Skeletal muscle cell (primary cell): ENCODE data around the gene CMSS1.

Experiments
- DNase-seq: peaks from one replicate; pipeline ENCODE4 v3.0.0-alpha.2; 2010; ENCODE audit warnings: low read depth
- H3K4me3 ChIP-seq: 2 replicates; pipeline ENCODE4 v1.5.1; 2011; ENCODE audit warnings: low read depth, mild to moderate bottlenecking, control low read depth, low read length, moderate library complexity

Gene CMSS1

GRCh38 chr3:99921377-99921695 is 103.7 kb downstream of the CMSS1 start:
- no peak for DNase-seq
- no peak overlapping the region for H3K4me3 ChIP-seq

GRCh38 chr3:99921986-99922385 is 104.3 kb downstream of the CMSS1 start:
- no peak for DNase-seq
- H3K4me3 ChIP-seq = no peak overlapping the region

- DNase-seq = no peak
- H3K4me3 ChIP-seq = no peak overlapping the region
Measured at GRCh38 chr3:99923873-99924272, 106.2 kb downstream of the CMSS1 start.

- DNase-seq = peak; percentile 80
Measured at GRCh38 chr3:99925584-99926230, 108.0 kb downstream of the CMSS1 start.

GRCh38 chr3:99927671-99928457 is 110.2 kb downstream of the CMSS1 start:
- DNase-seq = no peak
- no peak overlapping the region for H3K4me3 ChIP-seq

More at GRCh38 chr3:99925584-99926230, 108.0 kb downstream of the CMSS1 start:
- H3K4me3 ChIP-seq = no peak overlapping the region

GRCh38 chr3:99928771-99929744 is 111.4 kb downstream of the CMSS1 start:
- no peak overlapping the region for H3K4me3 ChIP-seq
- no peak for DNase-seq

GRCh38 chr3:99929745-99930139 is 112.1 kb downstream of the CMSS1 start:
- H3K4me3 ChIP-seq = no peak overlapping the region
- DNase-seq = peak; percentile 86

- DNase-seq = no peak
- no peak overlapping the region for H3K4me3 ChIP-seq
Measured at GRCh38 chr3:99931059-99931458, 113.4 kb downstream of the CMSS1 start.

- DNase-seq = no peak
- no peak overlapping the region for H3K4me3 ChIP-seq
Measured at GRCh38 chr3:99933971-99934750, 116.5 kb downstream of the CMSS1 start.

GRCh38 chr3:99934975-99935797 is 117.5 kb downstream of the CMSS1 start:
- H3K4me3 ChIP-seq = no peak overlapping the region
- DNase-seq = no peak

GRCh38 chr3:99938270-99938911 is 120.7 kb downstream of the CMSS1 start:
- no peak for DNase-seq
- H3K4me3 ChIP-seq = no peak overlapping the region

- no peak for DNase-seq
- no peak overlapping the region for H3K4me3 ChIP-seq
Measured at GRCh38 chr3:99939876-99940275, 122.2 kb downstream of the CMSS1 start.

- DNase-seq = no peak
- no peak overlapping the region for H3K4me3 ChIP-seq
Measured at GRCh38 chr3:99940350-99940749, 122.7 kb downstream of the CMSS1 start.

- H3K4me3 ChIP-seq = no peak overlapping the region
- no peak for DNase-seq
Measured at GRCh38 chr3:99941211-99941610, 123.5 kb downstream of the CMSS1 start.

GRCh38 chr3:99943931-99944761 is 126.5 kb downstream of the CMSS1 start:
- no peak overlapping the region for H3K4me3 ChIP-seq
- no peak for DNase-seq

GRCh38 chr3:99945328-99945995 is 127.8 kb downstream of the CMSS1 start:
- no peak overlapping the region for H3K4me3 ChIP-seq
- DNase-seq = no peak

- H3K4me3 ChIP-seq = no peak overlapping the region
- DNase-seq = no peak
Measured at GRCh38 chr3:99947356-99947755, 129.7 kb downstream of the CMSS1 start.
